Uterus (tissue), 4 donors: ENCODE data around the gene PIGA. TPM values are rescaled to one million over a fixed set of nuclear protein-coding genes. Genes with fewer than 3 reads are reported as not detected.
A peak's percentile ranks its signal among the peaks of the same experiment; 100 is the strongest.
"Not testable (repeated sequence)": the region's sequence is repeated elsewhere in the genome, so short reads cannot be mapped to it uniquely, and the experiment has no call there.

ENCODE experiments used
- DNase-seq, 2 donors: peaks; one replicate each; pipeline ENCODE4 v3.0.0-alpha.2; 2019 to 2020
- H3K27ac ChIP-seq, 2 donors: fragments of 200-600 bp; sonication (generic); 1 replicate in 1 of 2; 2 replicates in 1 of 2; pipeline ENCODE4 v1.5.1; 2016 to 2018
- H3K27me3 ChIP-seq, 2 donors: fragments of 200-600 bp; sonication (generic); one replicate each; pipeline ENCODE4 v1.5.1; 2018 to 2019; ENCODE audit warnings: control low read depth in 1 of 2
- H3K36me3 ChIP-seq, 2 donors: fragments of 200-600 bp; sonication (generic); one replicate each; pipeline ENCODE4 v1.5.1; 2019; ENCODE audit warnings: control low read depth in 1 of 2
- H3K4me1 ChIP-seq, 2 donors: fragments of 200-600 bp; sonication (generic); one replicate each; pipeline ENCODE4 v1.5.1; 2018 to 2019; ENCODE audit warnings: control low read depth in 1 of 2
- H3K4me3 ChIP-seq, 2 donors: fragments of 200-600 bp; sonication (generic); 1 replicate in 1 of 2; 2 replicates in 1 of 2; pipeline ENCODE4 v1.5.1; 2018 to 2019; ENCODE audit warnings: mild to moderate bottlenecking in 1 of 2
- H3K9me3 ChIP-seq, 2 donors: fragments of 200-600 bp; sonication (generic); one replicate each; pipeline ENCODE4 v1.5.1; 2019; ENCODE audit warnings: control low read depth in 1 of 2
- CTCF ChIP-seq, 4 experiments: fragments of 200-600 bp in 2 of 4; fragments of 450-650 bp in 2 of 4; sonication (generic) in 2 of 4; IDR thresholded peaks; one replicate each; pipeline ENCODE4 v1.5.1; 2016 to 2019; ENCODE audit warnings: antibody characterized with exemption in 4 of 4, mild to moderate bottlenecking in 2 of 4, moderate library complexity in 1 of 4
- POLR2A ChIP-seq, 2 donors: fragments of 450-650 bp; IDR thresholded peaks; one replicate each; pipeline ENCODE4 v1.6.1; 2016; ENCODE audit warnings: antibody characterized with exemption in 2 of 2, mild to moderate bottlenecking in 1 of 2, moderate library complexity in 1 of 2
- intact Hi-C: fragments of 100-400 bp; cut with DNase I; formaldehyde crosslinking; loops from one replicate; pipeline ENCODE4 v1.15.1; 2023; ENCODE audit warnings: low total_unique reads
- total RNA-seq, 4 donors: library from RNA; depleted of rRNA in 3 of 4; stranded (reverse); fragments of >200 nt in 3 of 4; gene quantifications; one replicate each; pipeline versions ENCODE4 v1.1.0 to v1.2.4, GENCODE V29; 2014 to 2023
- donor health status: DM: yes; HTN: yes; CAD: no.

PIGA gene
- total RNA-seq, 4 donors from 2014 or later: 10.2 to 54.8 (median 13.8) TPM

- no peak within 1 kb of the TSS for H3K27ac ChIP-seq
- no peaks in the 10 kb centered on the region for H3K27me3 ChIP-seq
- H3K4me3 ChIP-seq: no peak within 1 kb of the TSS
- H3K36me3 ChIP-seq: no peaks in the 10 kb centered on the region
- H3K9me3 ChIP-seq: no peaks in the 10 kb centered on the region
- H3K4me1 ChIP-seq: no peaks in the 10 kb centered on the region
- TF ChIP-seq CTCF (IDR thresholded peaks at IDR 0.05): no peak
- TF ChIP-seq POLR2A (IDR thresholded peaks at IDR 0.05): no peak
- DNase-seq: no peak
- intact Hi-C loops: no loop called here
Measured at GRCh38 chrX:15315509-15315908, 19.8 kb downstream of the PIGA start, which contains the start of gene ASB11. Gene ASB11, minus strand, starts transcription at chrX:15315640. Its CDS starts 35 bp downstream, at chrX:15315605.

- TF ChIP-seq CTCF (IDR thresholded peaks at IDR 0.05) (no peak), POLR2A (IDR thresholded peaks at IDR 0.05) (no peak)
- Histone ChIP-seq H3K36me3 (no peaks in the 10 kb centered on the region), H3K27ac (no peak overlapping the region), H3K4me1 (no peaks in the 10 kb centered on the region), H3K4me3 (no peak overlapping the region), H3K9me3 (no peaks in the 10 kb centered on the region), H3K27me3 (no peaks in the 10 kb centered on the region)
- intact Hi-C loops: no loop called here
- no peak for DNase-seq
Measured at GRCh38 chrX:15314472-15314871, 20.9 kb downstream of the PIGA start.

- intact Hi-C loops: no loop called here
- H3K4me1 ChIP-seq: no peaks in the 10 kb centered on the region
- no peaks in the 10 kb centered on the region for H3K9me3 ChIP-seq
- no peak overlapping the region for H3K4me3 ChIP-seq
- TF ChIP-seq CTCF (IDR thresholded peaks at IDR 0.05) (no peak), POLR2A (IDR thresholded peaks at IDR 0.05) (no peak)
- H3K27ac ChIP-seq: no peak overlapping the region
- no peaks in the 10 kb centered on the region for H3K36me3 ChIP-seq
- DNase-seq: no peak
- H3K27me3 ChIP-seq: no peaks in the 10 kb centered on the region
Measured at GRCh38 chrX:15311119-15311518, 24.2 kb downstream of the PIGA start.

GRCh38 chrX:15310117-15310516 lies 25.2 kb downstream of the PIGA start:
- no peak for DNase-seq
- no peaks in the 10 kb centered on the region for H3K36me3 ChIP-seq
- intact Hi-C loops: no loop called here
- no peak overlapping the region for H3K4me3 ChIP-seq
- TF ChIP-seq POLR2A (IDR thresholded peaks at IDR 0.05) (no peak), CTCF (IDR thresholded peaks at IDR 0.05) (no peak)
- no peaks in the 10 kb centered on the region for H3K9me3 ChIP-seq
- H3K4me1 ChIP-seq: no peaks in the 10 kb centered on the region
- H3K27ac ChIP-seq: peak overlapping the region in 1 of 2 donors; percentile 10
- no peaks in the 10 kb centered on the region for H3K27me3 ChIP-seq

GRCh38 chrX:15305899-15306298 lies 29.4 kb downstream of the PIGA start:
- H3K27ac ChIP-seq, H3K9me3 ChIP-seq, H3K27me3 ChIP-seq, intact Hi-C loops, H3K4me1 ChIP-seq, H3K36me3 ChIP-seq, H3K4me3 ChIP-seq, DNase-seq: not testable (repeated sequence)

- Histone ChIP-seq H3K36me3 (no peaks in the 10 kb centered on the region), H3K9me3 (no peaks in the 10 kb centered on the region), H3K27me3 (peaks cover 0 to 6% of the 10 kb centered on the region in 2 donors), H3K4me3 (no peak overlapping the region), H3K4me1 (no peaks in the 10 kb centered on the region), H3K27ac (no peak overlapping the region)
- no peak for TF ChIP-seq CTCF (IDR thresholded peaks at IDR 0.05)
- no peak for TF ChIP-seq POLR2A (IDR thresholded peaks at IDR 0.05)
- no peak for DNase-seq
- intact Hi-C loops: no loop called here
Measured at GRCh38 chrX:15301924-15302323, 33.4 kb downstream of the PIGA start.
